Nephron (organoid): ENCODE data around the gene VPS41.

ENCODE experiments used
- H3K27ac Mint-ChIP-seq, 3 experiments: 2 replicates each; pipeline ENCODE4 v1.8.0; 2020; ENCODE audit warnings: mixed read lengths in 3 of 3, mild to moderate bottlenecking in 2 of 3, moderate library complexity in 1 of 3
- H3K27me3 Mint-ChIP-seq: 2 replicates; pipeline ENCODE4 v1.8.0; 2021; ENCODE audit warnings: low read depth, mild to moderate bottlenecking, moderate library complexity, mixed read lengths
- H3K36me3 Mint-ChIP-seq: 2 replicates; pipeline ENCODE4 v1.8.0; 2020; ENCODE audit warnings: low read depth, mixed read lengths
- H3K4me1 Mint-ChIP-seq: 2 replicates; pipeline ENCODE4 v1.8.0; 2020; ENCODE audit warnings: mixed read lengths
- H3K4me3 Mint-ChIP-seq, 3 experiments: 2 replicates each; pipeline ENCODE4 v1.8.0; 2020; ENCODE audit warnings: mild to moderate bottlenecking in 3 of 3, mixed read lengths in 3 of 3, moderate library complexity in 2 of 3
- H3K9me3 Mint-ChIP-seq: 2 replicates; pipeline ENCODE4 v1.8.0; 2020; ENCODE audit warnings: mixed read lengths
- CTCF ChIP-seq, 3 experiments: fragments of 200-600 bp; sonication (generic); IDR thresholded peaks; one replicate each; pipeline ENCODE4 v1.5.0; 2021; ENCODE audit warnings: antibody characterized with exemption in 3 of 3; ENCODE audit not compliant: unreplicated experiment in 3 of 3

VPS41 gene

GRCh38 chr7:38736138-38736537, 172.9 kb downstream of the VPS41 start:
- Mint-ChIP-seq H3K4me1 (peaks cover 20% of the 10 kb centered on the region), H3K27me3 (no peaks in the 10 kb centered on the region), H3K9me3 (no peaks in the 10 kb centered on the region), H3K36me3 (peaks cover 46% of the 10 kb centered on the region), H3K4me3 (no peak overlapping the region), H3K27ac (no peak overlapping the region)
- no peak for TF ChIP-seq CTCF (IDR thresholded peaks at IDR 0.05; ENCODE audit: unreplicated experiment in 3 of 3)

DNA sequence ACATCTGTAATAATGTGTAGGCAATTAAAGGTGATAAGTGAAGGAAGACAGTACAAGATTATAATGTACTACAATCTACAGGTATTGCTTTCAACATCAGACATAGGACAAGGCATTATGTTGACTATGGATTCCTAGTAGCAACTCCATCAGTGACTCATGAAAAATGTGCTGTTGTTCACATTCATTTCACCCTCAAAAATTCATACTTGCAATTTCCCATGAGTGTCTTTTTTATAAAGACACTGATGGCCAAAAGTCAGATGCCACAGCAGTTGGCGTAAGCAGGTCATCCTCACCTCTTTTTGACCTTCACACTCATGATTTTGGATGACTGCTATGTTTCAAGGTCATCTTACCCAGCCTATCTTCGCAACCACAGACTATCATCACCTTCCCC, 177.8 kb downstream of the VPS41 start:
- no peaks in the 10 kb centered on the region for H3K9me3 Mint-ChIP-seq
- H3K4me1 Mint-ChIP-seq, result peaks cover 20% of the 10 kb centered on the region
- no peak for TF ChIP-seq CTCF (IDR thresholded peaks at IDR 0.05; ENCODE audit: unreplicated experiment in 3 of 3)
- H3K36me3 Mint-ChIP-seq, result peaks cover 52% of the 10 kb centered on the region
- H3K27ac Mint-ChIP-seq, result no peak overlapping the region
- H3K27me3 Mint-ChIP-seq, result no peaks in the 10 kb centered on the region
- H3K4me3 Mint-ChIP-seq, result no peak overlapping the region

DNA sequence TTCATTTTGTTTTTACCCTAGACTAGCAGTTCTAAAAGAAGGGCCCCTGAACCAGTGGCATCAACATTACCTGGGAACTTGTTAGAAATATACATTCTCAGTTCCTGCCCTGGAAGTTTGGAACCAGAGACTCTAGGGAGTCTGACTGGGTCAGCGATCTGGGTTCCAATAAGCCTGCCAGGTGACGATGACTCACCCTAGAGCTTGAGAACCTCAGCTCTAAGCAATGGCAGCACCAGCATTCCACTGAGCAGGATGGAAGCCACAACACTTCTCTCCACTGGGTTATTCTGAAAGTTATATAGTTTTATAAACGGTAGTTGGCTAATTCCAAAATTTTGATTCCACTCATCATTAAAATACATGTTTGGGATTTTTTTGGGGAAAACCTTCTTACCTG, 180.8 kb downstream of the VPS41 start:
- Mint-ChIP-seq H3K27ac (no peak overlapping the region), H3K27me3 (no peaks in the 10 kb centered on the region), H3K4me1 (peaks cover 5% of the 10 kb centered on the region), H3K9me3 (no peaks in the 10 kb centered on the region), H3K36me3 (peaks cover 47% of the 10 kb centered on the region), H3K4me3 (no peak overlapping the region)
- TF ChIP-seq CTCF (IDR thresholded peaks at IDR 0.05; ENCODE audit: unreplicated experiment in 3 of 3), result no peak

GRCh38 chr7:38727184-38727940, 181.6 kb downstream of the VPS41 start:
- H3K4me1 Mint-ChIP-seq, result peaks cover 5% of the 10 kb centered on the region

GRCh38 chr7:38723327-38723726, 185.7 kb downstream of the VPS41 start:
- Mint-ChIP-seq H3K27ac (no peak overlapping the region), H3K4me3 (no peak overlapping the region), H3K27me3 (no peaks in the 10 kb centered on the region), H3K4me1 (no peaks in the 10 kb centered on the region), H3K36me3 (peaks cover 58% of the 10 kb centered on the region), H3K9me3 (peaks cover 4% of the 10 kb centered on the region)
- no peak for TF ChIP-seq CTCF (IDR thresholded peaks at IDR 0.05; ENCODE audit: unreplicated experiment in 3 of 3)

More at GRCh38 chr7:38727184-38727940, 181.6 kb downstream of the VPS41 start:
- Mint-ChIP-seq H3K36me3 (peaks cover 52% of the 10 kb centered on the region), H3K9me3 (no peaks in the 10 kb centered on the region), H3K4me3 (no peak overlapping the region), H3K27me3 (no peaks in the 10 kb centered on the region), H3K27ac (no peak overlapping the region)
- TF ChIP-seq CTCF (IDR thresholded peaks at IDR 0.05; ENCODE audit: unreplicated experiment in 3 of 3), result no peak

DNA sequence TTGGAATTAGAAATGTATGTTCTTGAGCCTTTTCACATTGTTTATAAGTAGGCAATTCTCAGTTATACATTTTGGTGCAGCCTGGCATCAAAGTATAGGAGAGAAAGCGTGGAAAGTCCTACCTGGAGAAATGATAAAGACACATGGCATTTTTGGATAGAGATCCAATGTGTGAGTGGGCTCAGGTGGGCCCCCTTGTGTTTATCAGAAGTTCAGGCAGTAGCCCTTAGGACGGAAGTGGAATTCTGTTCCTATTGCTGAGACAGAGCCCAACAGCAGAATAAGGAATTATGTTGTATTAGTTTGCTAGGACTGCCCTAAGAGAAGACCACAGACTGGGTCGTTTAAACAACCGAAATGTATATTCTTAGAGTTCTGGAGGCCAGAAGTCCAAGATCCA, 192.6 kb downstream of the VPS41 start:
- Mint-ChIP-seq H3K9me3 (peaks cover 14% of the 10 kb centered on the region), H3K4me3 (no peak overlapping the region), H3K27me3 (no peaks in the 10 kb centered on the region), H3K36me3 (peaks cover 26% of the 10 kb centered on the region), H3K4me1 (no peaks in the 10 kb centered on the region), H3K27ac (no peak overlapping the region)
- no peak for TF ChIP-seq CTCF (IDR thresholded peaks at IDR 0.05; ENCODE audit: unreplicated experiment in 3 of 3)
